HCT116 (cell line): ENCODE results near the gene C1orf116.

Source experiments
- ELF1 ChIP-seq: IDR thresholded peaks from 2 replicates; pipeline ENCODE4 v1.6.1; 2012; ENCODE audit warnings: low read depth, borderline replicate concordance
- EZH2 ChIP-seq: fragments of 200-600 bp; sonication (generic); IDR thresholded peaks from 2 replicates; pipeline ENCODE4 v1.6.1; 2017; ENCODE audit warnings: antibody characterized with exemption, mixed run types
- EZH2phosphoT487 ChIP-seq: fragments of 200-600 bp; IDR thresholded peaks from 2 replicates; pipeline ENCODE4 v1.6.1; 2018; ENCODE audit warnings: antibody characterized with exemption, borderline replicate concordance
- JUND ChIP-seq: IDR thresholded peaks from 2 replicates; pipeline ENCODE4 v1.6.1; 2012
- POLR2AphosphoS5 ChIP-seq: IDR thresholded peaks from 2 replicates; pipeline ENCODE4 v1.6.1; 2011; ENCODE audit warnings: mild to moderate bottlenecking, low read depth, low read length, moderate library complexity
- RAD21 ChIP-seq: IDR thresholded peaks from 2 replicates; pipeline ENCODE4 v1.6.1; 2012; ENCODE audit warnings: low read depth, mild to moderate bottlenecking
- SIN3A ChIP-seq: IDR thresholded peaks from 2 replicates; pipeline ENCODE4 v1.6.1; 2012; ENCODE audit warnings: low read depth
- ZFX ChIP-seq: fragments of 450-650 bp; IDR thresholded peaks from 2 replicates; pipeline ENCODE4 v1.6.1; 2017
- ZNF274 ChIP-seq: fragments of 200-500 bp; sonication (Bioruptor generic); IDR thresholded peaks from 2 replicates; pipeline ENCODE4 v1.6.1; 2014; ENCODE audit warnings: mild to moderate bottlenecking, low read depth, low read length, inconsistent platforms
- TF ChIP-seq, protein P1 (sequence below): IDR thresholded peaks from 2 replicates; pipeline ENCODE4 v1.6.1; 2012; ENCODE audit warnings: low read depth
- TF ChIP-seq, protein P2 (sequence below), 3 experiments: fragments of 200-600 bp in 1 of 3; sonication (generic) in 1 of 3; IDR thresholded peaks in 2 of 3; conservative IDR thresholded peaks in 1 of 3; 2 replicates each; pipeline ENCODE4 v1.5.1; 2012 to 2017; ENCODE audit warnings: low read depth in 2 of 3, low read length in 2 of 3, antibody characterized with exemption in 1 of 3, borderline replicate concordance in 1 of 3, control low read depth in 1 of 3, mild to moderate bottlenecking in 1 of 3, mixed read lengths in 1 of 3, mixed run types in 1 of 3, moderate library complexity in 1 of 3; ENCODE audit not compliant: insufficient read depth in 1 of 3

GRCh38 chr1:207027921-207028320, 4.6 kb downstream of the C1orf116 start:
- TF ChIP-seq, protein P1, sequence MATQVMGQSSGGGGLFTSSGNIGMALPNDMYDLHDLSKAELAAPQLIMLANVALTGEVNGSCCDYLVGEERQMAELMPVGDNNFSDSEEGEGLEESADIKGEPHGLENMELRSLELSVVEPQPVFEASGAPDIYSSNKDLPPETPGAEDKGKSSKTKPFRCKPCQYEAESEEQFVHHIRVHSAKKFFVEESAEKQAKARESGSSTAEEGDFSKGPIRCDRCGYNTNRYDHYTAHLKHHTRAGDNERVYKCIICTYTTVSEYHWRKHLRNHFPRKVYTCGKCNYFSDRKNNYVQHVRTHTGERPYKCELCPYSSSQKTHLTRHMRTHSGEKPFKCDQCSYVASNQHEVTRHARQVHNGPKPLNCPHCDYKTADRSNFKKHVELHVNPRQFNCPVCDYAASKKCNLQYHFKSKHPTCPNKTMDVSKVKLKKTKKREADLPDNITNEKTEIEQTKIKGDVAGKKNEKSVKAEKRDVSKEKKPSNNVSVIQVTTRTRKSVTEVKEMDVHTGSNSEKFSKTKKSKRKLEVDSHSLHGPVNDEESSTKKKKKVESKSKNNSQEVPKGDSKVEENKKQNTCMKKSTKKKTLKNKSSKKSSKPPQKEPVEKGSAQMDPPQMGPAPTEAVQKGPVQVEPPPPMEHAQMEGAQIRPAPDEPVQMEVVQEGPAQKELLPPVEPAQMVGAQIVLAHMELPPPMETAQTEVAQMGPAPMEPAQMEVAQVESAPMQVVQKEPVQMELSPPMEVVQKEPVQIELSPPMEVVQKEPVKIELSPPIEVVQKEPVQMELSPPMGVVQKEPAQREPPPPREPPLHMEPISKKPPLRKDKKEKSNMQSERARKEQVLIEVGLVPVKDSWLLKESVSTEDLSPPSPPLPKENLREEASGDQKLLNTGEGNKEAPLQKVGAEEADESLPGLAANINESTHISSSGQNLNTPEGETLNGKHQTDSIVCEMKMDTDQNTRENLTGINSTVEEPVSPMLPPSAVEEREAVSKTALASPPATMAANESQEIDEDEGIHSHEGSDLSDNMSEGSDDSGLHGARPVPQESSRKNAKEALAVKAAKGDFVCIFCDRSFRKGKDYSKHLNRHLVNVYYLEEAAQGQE, result no peak
- TF ChIP-seq EZH2, result no peak
- TF ChIP-seq, protein P2, sequence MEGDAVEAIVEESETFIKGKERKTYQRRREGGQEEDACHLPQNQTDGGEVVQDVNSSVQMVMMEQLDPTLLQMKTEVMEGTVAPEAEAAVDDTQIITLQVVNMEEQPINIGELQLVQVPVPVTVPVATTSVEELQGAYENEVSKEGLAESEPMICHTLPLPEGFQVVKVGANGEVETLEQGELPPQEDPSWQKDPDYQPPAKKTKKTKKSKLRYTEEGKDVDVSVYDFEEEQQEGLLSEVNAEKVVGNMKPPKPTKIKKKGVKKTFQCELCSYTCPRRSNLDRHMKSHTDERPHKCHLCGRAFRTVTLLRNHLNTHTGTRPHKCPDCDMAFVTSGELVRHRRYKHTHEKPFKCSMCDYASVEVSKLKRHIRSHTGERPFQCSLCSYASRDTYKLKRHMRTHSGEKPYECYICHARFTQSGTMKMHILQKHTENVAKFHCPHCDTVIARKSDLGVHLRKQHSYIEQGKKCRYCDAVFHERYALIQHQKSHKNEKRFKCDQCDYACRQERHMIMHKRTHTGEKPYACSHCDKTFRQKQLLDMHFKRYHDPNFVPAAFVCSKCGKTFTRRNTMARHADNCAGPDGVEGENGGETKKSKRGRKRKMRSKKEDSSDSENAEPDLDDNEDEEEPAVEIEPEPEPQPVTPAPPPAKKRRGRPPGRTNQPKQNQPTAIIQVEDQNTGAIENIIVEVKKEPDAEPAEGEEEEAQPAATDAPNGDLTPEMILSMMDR (IDR thresholded peaks at IDR 0.05 in 2 of 3, conservative IDR thresholded peaks at IDR 0.05 in 1 of 3; ENCODE audit: borderline replicate concordance in 1 of 3, insufficient read depth in 1 of 3, low read depth in 2 of 3, low read length in 2 of 3), result no peak
- TF ChIP-seq SIN3A, result no peak
- TF ChIP-seq RAD21, result no peak
- TF ChIP-seq EZH2phosphoT487, result no peak
- no peak for TF ChIP-seq JUND
- TF ChIP-seq ELF1, result no peak
- no peak for TF ChIP-seq POLR2AphosphoS5
- TF ChIP-seq ZNF274, result no peak
- TF ChIP-seq ZFX, result no peak
